CD4-positive, alpha-beta T cell treated with Interleukin-15 for 4 hours (primary cell): ENCODE measurements around the gene TPST1.
"Not testable (repeated sequence)": the region's sequence is repeated elsewhere in the genome, so short reads cannot be mapped to it uniquely, and the experiment has no call there.

Experiments used
- DNase-seq: peaks from one replicate; pipeline ENCODE4 v3.0.0-alpha.2; 2020; ENCODE audit warnings: low spot score

Gene TPST1

DNA sequence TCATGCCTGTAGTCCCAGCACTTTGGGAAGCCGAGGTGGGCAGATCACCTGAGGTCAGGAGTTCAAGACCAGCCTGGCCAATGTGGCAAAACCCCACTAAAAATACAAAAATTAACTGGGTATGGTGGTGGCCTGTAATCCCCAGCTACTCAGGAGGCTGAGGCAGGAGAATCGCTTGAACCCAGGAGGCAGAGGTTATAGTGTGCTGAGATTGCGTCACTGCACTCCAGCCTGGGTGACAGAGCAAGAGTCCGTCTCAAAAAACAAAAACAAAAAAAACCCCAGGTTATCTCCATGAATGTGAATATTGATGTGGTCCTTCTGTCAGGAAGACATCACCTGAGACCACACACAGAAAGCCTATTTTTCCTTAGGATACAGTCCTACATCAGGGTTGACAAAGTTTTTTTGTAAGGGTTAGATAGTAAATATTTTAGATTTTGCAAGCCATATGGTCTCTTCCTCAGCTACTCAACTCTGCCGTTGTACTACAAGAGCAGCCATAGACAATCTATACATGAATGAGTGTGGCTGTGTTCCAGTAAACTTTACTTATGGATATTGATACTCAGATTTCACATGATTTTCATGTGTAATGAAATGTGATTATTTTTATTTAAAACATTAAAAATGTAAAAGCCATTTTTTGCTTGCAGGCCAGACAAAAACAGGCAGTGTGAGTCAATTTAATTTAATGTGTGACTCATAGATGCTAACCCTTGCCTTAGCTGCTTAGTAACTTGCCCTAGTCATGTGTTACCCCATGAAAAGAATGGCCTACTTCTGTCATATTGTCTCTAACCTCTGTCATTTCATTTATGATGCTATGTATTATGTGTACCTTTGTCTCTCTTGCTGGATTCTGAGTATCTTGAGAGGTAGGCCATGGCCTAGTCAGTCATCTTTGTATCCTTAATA lies 78.1 kb downstream of the TPST1 start:
- no peak for DNase-seq

DNA sequence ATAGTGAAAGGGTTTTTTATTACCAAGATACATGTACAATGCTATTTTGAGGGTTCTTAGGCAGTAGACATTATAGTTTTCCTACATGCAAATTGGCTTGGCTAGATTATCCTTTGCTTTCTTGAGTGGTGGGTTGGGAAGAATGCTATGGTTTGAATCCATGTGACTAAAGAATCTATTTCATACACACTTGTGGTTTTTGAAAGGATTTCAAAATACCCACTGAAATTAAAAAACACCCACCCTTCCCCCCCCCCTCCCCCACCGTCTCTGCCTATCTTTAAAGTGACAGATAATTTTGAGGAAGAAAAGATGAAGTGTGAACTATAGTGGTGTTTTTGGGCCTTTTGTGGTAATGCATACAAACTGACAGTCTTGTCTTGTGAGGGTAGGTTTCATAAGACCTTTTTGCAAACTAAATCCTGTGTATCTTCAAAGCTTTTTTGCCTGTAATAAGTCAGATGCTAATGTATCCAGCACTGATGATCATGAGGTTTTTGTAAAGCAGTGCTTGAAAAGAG lies 90.9 kb downstream of the TPST1 start:
- DNase-seq, result no peak

DNA sequence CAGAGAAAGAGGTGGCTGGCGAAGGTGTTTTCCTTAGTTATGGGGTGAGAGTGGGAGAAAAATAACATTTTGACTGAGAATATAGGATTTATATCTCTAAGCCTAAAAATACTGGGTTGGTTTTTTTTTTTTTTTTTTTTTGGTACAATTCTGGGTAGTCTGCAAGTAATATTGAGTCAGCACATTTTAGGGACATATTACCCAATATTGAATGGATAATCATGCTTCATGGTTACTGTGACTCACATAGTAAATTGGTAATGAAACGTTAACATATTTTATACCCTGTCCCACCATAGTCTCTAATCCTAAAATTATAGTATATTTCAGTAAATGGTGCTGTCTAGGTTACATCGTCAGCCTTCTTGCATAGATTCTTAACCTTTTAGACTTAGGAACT lies 91.4 kb downstream of the TPST1 start:
- no peak for DNase-seq

DNA sequence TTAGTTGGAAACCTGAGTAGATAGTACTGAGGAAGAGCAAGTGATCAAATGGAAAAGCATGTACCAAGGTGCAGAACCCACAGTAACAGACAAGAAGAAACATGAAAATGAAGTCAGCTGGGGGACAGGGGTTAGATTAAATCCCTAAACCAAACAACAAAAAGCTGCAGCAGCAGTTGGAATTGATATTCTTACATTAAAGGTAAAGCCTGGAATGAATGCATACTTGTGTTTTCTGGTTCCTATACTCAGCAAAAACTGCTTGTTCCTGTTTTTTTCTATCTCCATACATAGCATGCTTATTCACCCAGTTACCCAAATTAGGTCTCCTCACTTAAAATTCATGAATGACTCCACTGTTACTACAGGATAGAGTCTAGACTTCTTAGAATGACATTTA lies 92.4 kb downstream of the TPST1 start:
- no peak for DNase-seq

DNA sequence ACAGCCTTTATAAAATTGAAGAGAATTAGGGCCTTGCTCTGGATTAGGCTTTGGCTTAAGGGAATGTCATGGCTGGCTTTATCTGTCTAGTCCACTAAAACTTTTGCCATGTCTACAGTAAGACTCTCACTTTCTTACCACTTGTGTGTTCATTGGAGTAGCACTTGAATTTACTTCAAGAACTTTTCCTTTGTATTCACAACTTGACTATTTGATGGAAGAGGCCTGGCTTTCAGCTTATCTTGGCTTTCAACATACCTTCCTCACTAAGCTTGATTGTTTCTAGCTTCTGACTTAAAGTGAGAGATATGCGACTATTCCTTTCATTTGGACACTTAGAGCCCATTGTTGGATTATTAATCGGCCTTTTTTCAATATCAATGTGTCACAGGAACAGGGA lies 96.1 kb downstream of the TPST1 start:
- DNase-seq, result no peak

DNA sequence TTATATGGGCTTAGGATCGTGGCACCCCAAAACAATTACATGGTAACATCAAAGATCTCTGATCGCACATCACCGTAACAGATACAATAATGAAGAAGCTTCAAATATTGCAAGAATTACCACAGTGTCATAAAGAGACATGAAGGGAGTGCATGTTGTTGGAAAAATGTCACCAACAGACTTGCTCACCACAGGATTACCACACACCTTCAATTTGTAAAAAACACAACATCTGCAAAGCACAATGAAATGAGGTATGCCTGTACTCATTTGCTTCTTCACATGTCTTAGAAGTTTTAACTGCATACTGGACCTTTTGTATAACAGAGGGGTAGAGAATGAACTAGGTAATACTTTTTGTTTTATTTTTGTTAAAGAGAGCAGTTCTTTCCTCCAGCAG lies 96.6 kb downstream of the TPST1 start:
- no peak for DNase-seq

DNA sequence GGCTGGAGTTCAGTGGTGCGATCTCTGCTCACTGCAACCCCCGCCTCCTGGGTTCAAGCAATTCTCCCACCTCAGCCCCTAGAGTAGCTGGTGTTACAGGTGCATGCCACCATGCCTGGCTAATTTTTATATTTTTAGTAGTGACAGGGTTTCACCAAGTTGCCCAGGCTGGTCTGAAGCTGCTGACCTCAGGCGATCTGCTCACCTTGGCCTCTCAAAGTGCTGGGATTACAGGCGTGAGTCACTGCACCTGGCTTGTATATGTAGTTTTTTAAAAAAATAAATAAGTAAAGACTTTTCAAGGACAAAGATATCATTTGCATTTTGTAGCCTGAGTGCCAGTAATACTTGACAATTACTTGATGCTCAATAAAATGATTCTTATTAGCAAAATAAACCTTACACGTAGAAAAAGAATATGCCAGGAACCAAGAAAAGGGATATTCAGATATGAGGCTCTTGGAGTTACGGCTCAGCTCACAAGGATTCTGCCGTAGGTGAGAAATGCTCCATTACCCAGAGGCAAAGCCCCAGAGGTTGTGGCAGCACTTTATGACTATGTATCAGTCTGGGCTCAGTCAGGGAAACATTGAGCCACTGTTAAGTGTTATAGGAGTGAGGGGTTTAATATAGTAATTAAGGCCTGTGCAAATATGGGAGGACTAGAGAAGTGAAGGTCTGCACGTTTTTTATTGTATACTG lies 98.5 kb downstream of the TPST1 start:
- DNase-seq, result no peak

DNA sequence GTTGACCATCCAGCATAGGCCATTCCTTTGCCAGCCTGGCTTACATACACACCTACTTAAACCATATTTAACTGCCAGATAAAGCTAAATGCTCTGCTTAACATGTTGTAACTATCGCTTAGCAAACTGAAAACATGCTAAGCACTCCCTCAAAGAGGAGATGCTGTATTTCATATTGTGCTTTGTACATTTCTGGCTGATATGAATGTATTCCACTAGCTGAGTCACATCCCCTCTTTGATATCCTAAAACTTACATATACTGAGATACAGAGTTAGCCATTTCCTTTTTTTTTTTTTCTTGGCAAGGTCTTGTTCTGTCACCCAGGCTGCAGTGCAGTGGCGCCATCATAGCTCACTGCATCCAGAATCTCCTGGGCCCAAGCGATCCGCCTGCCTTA lies 99.4 kb downstream of the TPST1 start:
- DNase-seq, result no peak

DNA sequence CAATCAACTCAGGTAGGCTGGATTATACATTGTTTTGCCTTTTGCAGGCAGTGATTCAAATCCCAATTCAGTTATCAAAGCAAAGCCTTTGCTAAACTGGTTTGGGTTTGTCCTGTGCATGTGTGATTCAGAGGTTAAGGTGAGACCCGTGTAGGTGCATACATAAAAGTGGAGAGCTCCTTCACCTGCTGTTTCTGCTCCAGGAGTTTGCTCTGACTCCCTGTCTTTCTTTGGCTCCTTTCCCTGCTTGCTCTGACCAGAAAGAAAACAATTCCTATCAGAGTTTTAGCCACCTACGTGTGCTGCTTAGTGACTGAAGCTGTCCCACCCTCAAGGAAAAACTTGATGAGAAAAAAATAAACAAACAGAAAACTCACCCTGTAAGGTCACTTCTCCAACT lies 101.1 kb downstream of the TPST1 start:
- DNase-seq, result no peak

DNA sequence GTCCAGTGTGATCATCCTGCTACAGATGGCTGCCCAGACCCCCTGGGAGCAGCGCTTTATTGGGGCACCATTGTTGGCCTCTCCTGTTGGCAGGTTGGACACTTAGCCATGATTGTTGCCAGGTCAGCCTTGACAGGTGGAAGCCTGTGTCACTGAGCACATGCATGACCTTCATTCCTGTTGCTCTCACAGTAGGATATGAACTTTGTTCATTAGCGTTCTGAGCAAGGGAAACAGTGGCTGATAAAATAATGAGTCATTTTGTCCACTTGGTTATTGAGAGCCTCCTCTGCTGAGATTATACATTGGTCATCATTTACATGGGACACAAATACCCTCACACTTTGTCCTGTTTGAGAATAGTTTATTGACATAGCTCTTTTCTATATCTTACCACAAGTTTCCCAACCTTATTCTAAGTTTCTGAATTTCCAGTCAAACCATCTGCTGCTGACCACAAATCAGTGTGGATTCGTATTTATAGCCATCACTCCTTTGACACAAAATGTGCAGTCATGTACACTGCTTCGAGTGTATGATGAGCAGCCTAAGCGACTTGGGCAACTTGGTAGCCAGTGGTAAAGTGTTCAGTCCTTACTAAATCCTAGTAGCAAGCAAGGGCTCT lies 102.6 kb downstream of the TPST1 start:
- no peak for DNase-seq

DNA sequence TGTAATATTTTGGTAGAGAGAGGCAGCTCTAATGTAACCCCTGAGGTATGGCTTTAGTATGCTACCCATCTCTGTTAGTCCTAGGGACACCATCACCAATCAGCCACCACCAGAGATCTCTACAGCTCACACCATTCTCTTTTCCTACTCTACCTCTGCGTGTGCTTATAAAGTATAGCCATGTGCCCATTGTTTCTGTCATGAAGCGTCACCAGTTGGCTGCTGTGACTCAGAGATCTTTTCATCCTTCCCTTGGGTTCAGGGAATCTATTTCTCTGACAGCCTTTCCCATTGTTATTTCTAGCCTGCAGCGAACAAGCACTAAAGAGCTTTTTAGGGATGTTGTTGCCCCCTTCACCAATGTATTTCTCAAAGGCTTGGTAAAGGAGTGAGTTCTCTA lies 103.3 kb downstream of the TPST1 start:
- no peak for DNase-seq

DNA sequence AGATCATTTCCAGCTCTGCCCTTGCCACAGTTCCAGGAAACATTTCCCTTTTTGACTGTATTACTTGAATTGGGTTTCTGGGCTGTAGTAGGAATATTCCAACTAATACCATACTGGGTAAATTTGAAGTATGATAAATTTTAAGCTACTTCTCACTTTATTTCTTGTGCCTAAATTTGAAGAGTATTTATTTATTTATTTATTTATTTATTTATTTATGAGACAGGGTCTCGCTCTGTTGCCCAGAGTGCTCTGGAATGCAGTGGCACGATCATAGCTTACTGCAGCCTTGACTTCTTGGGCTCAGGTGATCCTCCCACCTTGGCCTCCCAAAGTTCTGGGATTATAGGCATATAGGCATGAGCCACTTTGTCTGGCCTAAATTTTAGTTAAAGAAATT lies 105.5 kb downstream of the TPST1 start:
- DNase-seq, result no peak

DNA sequence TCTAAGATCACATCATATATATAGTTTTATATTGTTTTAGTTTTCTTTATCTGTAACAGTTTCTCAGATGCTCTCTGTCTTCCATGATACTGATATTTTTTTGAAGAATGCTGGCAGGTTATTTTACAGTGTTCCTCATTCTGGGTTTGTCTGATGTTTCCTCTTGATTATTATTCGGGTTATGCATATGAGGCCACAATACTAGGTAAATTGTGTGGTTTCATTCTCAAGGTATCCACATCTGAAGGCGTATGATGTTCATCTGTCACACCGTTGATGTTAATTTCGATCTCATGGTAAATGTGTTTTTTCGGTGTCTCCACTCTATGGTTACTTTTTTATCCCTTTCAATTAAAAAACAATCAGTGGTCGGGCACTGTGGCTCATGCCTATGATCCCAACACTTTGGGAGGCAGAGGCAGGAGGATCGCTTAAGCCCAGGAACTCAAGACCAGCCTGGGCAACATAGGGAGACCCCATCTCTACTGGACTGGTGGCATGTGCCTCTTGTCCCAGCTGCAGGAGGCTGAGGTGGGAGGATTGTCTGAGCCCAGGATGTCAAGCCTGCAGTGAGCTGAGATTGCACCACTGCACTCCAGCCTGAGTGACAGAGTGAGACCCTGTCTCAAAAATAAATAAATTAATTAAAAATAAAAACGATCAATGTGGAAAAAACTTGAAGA lies 108.9 kb downstream of the TPST1 start:
- DNase-seq, result no peak

DNA sequence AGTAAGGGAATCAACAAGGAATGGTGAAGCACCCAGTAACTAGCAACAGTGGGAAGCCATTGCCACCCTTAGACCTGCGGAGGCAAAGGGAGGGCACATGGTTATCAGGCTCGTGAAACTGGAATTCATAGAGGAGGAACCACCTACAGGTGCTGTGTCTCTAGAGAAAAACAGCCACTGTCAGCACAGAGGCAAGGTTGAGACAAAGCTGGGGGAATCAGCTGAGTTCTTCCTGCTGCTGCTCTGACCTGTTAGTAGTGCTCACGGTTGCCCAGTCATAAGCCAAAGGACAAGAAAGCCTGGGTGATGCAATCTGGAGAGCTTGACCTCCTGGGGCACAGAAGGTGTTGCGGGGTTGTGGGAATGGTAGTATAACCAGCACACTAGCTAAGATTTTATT lies 110.1 kb downstream of the TPST1 start:
- DNase-seq, result no peak

DNA sequence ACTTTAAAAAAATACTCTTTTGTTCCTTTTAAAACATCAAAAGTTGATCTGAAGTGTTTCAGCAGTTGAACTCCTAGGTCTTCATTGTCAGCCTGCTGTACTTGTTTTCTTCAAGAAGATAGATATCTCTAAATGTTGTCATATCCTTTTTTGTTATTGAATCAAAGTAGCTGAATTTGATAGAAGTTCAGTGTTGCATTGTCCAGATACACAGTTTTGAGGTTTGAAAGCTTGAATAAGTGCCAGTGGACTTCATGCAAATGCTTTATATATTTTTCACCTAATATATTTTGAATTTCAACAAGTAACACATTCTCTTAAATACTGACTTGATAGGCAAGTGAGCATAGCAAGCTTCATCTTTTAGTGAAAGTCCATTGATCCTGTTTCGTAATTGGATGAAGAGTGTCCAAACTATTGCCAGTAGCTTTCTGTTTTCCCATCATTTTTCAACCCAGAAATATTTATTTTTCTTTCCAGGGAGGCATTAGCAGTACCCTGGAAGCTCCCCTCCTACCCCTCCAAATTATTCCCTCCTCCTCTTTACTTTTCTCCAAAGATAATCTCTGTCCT lies 114.4 kb downstream of the TPST1 start:
- DNase-seq, result no peak

DNA sequence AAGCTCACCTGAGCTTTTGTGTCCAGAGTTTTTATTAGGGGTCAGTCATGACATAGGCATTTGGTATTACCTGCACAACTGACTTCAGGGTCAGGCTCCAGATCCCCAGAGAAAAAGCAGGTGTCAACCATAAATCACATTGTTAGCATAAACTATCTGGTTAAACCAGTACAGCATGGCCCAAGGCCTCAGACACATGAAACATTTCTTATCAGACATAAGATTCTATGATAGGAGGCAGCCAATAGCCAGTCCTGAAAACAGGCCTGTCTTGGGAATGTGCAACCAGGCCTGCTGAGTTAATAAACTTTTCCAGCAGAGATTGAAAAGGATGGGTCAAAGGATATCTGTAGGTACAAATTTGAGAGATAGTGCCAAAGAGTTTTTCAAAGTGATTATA lies 116.1 kb downstream of the TPST1 start:
- DNase-seq, result no peak

DNA sequence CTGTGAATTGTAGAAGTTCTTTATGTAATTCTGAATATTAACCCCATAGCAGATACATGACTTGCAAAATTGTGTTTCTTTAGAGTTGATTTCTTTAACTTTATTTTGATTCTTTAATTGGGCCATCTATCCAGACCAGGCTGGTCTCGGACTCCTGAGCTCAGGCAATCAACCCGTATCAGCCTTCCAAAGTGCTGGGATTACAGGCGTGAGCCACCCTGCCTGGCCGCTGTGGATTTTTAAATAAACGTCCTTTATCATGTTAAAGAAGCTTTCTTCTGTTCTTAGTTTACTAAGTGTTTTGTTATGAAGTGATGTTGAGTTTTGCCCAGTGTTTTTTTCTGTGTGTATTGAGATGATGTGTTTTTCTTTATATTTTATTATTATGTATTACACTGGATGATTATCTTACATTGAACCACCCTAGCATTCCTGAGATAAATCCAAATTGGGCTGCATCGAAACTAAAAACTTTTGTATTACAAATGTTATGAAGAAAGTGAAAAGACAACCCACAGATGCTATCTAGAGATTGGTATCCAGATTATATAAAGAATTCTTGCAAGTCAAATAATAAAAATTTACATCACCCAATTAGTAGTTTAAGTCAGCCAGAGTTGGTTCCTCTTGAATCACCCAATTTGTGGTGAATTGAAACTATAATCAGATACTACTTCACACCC lies 118.1 kb downstream of the TPST1 start:
- DNase-seq, result no peak

DNA sequence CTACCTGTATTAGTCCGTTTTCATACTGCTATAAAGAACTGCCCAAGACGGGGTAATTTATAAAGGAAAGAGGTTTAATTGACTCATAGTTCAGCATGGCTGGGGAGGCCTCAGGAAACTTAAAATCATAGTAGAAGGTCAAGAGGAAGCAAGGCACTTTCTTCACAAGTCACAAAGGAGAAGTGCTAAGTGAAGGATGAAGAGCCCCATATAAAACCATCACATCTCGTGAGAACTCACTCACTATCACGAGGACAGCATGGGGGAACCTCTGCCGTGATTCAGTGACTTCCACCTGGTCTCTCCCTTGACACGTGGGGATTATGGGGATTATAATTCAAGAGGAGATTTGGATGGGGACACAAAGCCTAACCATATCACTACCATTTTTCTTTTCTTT lies 119.9 kb downstream of the TPST1 start:
- not testable (repeated sequence) for DNase-seq

DNA sequence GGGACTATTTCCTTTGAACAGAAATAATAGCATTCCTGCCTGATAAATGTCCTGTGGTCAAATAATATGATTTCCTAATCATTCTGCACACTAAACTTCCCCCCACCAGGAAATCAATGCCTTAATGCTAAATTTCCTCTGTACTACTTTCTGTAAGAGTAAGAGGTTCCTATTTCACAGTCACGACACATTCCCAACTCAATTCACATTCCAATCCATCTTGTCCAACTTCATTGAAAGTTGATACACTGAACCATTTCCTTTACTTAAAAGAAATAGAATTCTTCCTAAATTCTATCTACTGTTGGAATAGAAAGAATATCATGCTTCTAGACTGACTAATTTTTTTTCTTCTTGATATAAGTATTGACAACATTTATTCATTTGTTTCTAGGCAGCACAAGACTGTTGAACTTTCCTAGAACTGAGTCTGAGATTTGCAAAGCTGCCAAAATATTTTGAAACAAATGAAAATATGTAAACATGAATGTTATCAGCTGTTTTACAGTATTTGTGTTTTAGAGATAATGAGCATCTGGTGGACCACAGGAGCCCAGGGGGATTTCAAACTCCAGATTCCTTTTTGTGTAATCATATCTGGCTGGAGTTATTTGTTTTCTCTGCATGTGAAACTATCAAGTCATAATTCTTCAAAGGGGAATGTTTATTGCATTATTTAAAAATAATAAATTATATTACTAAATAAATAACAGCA lies 121.5 kb downstream of the TPST1 start:
- no peak for DNase-seq

DNA sequence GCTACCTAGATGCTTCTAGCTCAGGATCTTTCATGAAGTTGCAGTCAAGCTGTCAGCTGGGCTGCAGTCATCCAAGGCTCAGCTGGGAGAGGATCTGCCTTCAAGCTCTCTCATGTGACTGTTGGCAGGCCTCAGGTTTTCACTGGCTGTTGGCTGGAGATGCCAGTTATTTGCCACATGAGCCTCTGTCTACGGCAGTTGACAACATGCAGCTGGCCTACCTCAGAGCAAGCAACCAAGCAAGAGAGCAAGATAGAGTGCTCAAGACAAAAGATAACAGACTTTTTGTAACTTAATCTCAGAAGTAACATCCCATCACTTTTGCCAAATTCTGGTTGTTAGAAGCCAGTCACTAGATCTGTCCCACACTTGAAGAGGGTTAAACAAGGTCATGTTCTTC lies 125.8 kb downstream of the TPST1 start:
- DNase-seq, result no peak

DNA sequence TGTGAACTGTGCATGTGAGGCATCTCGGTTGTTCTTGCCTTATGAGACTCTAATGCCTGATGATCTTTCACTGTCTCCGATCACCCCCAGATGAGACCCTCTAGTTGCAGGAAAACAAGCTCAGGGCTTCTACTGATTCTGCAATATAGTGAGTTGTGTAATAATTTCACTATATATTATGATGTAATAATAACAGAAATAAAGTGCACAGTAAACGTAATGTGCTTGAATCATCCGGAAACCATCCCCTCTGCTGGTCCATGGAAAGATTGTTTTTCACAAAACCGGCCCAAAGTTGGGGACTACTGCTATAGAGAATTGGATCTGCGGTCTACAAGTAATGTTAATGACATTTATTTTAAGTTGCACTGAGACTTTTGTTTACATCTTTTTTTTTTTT lies 126.7 kb downstream of the TPST1 start:
- DNase-seq, result no peak
